ENCODE data around the gene UGT1A6. TPM values are rescaled to one million over a fixed set of nuclear protein-coding genes. Genes with fewer than 3 reads are reported as not detected.

Gene UGT1A6
- total RNA-seq (2022; extraction: Qiagen RNA extraction; ENCODE audit: low read depth): 0.81 to 1.6 TPM (median 1.2 TPM) in 5 replicates

GRCh38 chr2:233692648-233693047 lies at the start of gene UGT1A6:
Gene UGT1A6, plus strand, starts transcription at chr2:233692890. Its CDS starts 115 bp downstream, at chr2:233693005.

GRCh38 chr2:233671290-233672161 lies 21.2 kb upstream of the UGT1A6 start, which contains the start of gene UGT1A9:
Gene UGT1A9, plus strand, starts transcription at chr2:233671898. Its CDS starts 37 bp downstream, at chr2:233671935.

GRCh38 chr2:233681521-233682099 lies 11.1 kb upstream of the UGT1A6 start, which contains the start of gene UGT1A7:
Gene UGT1A7, plus strand, starts transcription at chr2:233681901. Its CDS starts 37 bp downstream, at chr2:233681938.

GRCh38 chr2:233712611-233713261 lies 20.0 kb downstream of the UGT1A6 start, which contains the start of gene UGT1A5:
Gene UGT1A5, plus strand, starts transcription at chr2:233712907. Its CDS starts 85 bp downstream, at chr2:233712992.

GRCh38 chr2:233718552-233718951 lies 25.9 kb downstream of the UGT1A6 start, which contains the start of gene UGT1A4:
Gene UGT1A4, plus strand, starts transcription at chr2:233718736. Its CDS starts 85 bp downstream, at chr2:233718821.

GRCh38 chr2:233728723-233729301 lies 36.1 kb downstream of the UGT1A6 start, which contains the start of gene UGT1A3:
Gene UGT1A3, plus strand, starts transcription at chr2:233729042. Its CDS starts 85 bp downstream, at chr2:233729127.

GRCh38 chr2:233760043-233760442 lies 67.4 kb downstream of the UGT1A6 start, which contains the start of gene UGT1A1:
Gene UGT1A1, plus strand, starts transcription at chr2:233760270. Its CDS starts 18 bp downstream, at chr2:233760288.

GRCh38 chr2:233778030-233778429 lies 85.3 kb downstream of the UGT1A6 start, which contains the start of gene MROH2A:
Gene MROH2A, plus strand, starts transcription at chr2:233778330. Its CDS starts 1,029 bp downstream, at chr2:233779359.

Other genes starting within 250 kb of the UGT1A6 start
- gene USP40, start 126.1 kb upstream of the UGT1A6 start, total RNA-seq (2022; extraction: Qiagen RNA extraction; ENCODE audit: low read depth): 22.7 to 26.3 TPM (median 24.0 TPM) in 5 replicates
- gene UGT1A8, start 75.3 kb upstream of the UGT1A6 start, total RNA-seq (2022; extraction: Qiagen RNA extraction; ENCODE audit: low read depth): 0.03 to 0.08 TPM in 2 of 5 replicates, not detected in the others
- gene UGT1A10, start 56.4 kb upstream of the UGT1A6 start, total RNA-seq (2022; extraction: Qiagen RNA extraction; ENCODE audit: low read depth): 0.02 to 0.26 TPM (median 0.21 TPM) in 3 of 5 replicates, not detected in the others
- gene UGT1A9, start 21.0 kb upstream of the UGT1A6 start, total RNA-seq (2022; extraction: Qiagen RNA extraction; ENCODE audit: low read depth): 4.0 to 6.7 TPM (median 4.7 TPM) in 5 replicates
- gene UGT1A7, start 11.0 kb upstream of the UGT1A6 start, total RNA-seq (2022; extraction: Qiagen RNA extraction; ENCODE audit: low read depth): 3.9 to 6.1 TPM (median 4.4 TPM) in 5 replicates
- not detected in 5 replicates for gene UGT1A5, start 20.0 kb downstream of the UGT1A6 start, total RNA-seq (2022; extraction: Qiagen RNA extraction; ENCODE audit: low read depth)
- 0.07 TPM in 1 of 5 replicates, not detected in the others for gene UGT1A4, start 25.8 kb downstream of the UGT1A6 start, total RNA-seq (2022; extraction: Qiagen RNA extraction; ENCODE audit: low read depth)
- 0.08 to 0.23 TPM (median 0.13 TPM) in 3 of 5 replicates, not detected in the others for gene UGT1A3, start 36.2 kb downstream of the UGT1A6 start, total RNA-seq (2022; extraction: Qiagen RNA extraction; ENCODE audit: low read depth)
- gene UGT1A1, start 67.4 kb downstream of the UGT1A6 start, total RNA-seq (2022; extraction: Qiagen RNA extraction; ENCODE audit: low read depth): 0.65 to 1.3 TPM (median 0.71 TPM) in 5 replicates
- gene MROH2A, start 85.4 kb downstream of the UGT1A6 start, total RNA-seq (2022; extraction: Qiagen RNA extraction; ENCODE audit: low read depth): 0.10 to 0.19 TPM (median 0.13 TPM) in 3 of 5 replicates, not detected in the others
- 76.9 to 99.6 TPM (median 81.6 TPM) in 5 replicates for gene HJURP, start 161.6 kb downstream of the UGT1A6 start, total RNA-seq (2022; extraction: Qiagen RNA extraction; ENCODE audit: low read depth)
- gene TRPM8, start 224.5 kb downstream of the UGT1A6 start, total RNA-seq (2022; extraction: Qiagen RNA extraction; ENCODE audit: low read depth): 0.15 to 0.59 TPM (median 0.20 TPM) in 5 replicates